NCI-H128 (cell line): Measurements from ENCODE around the gene VPS54.
"Not testable (repeated sequence)": the region's sequence is repeated elsewhere in the genome, so short reads cannot be mapped to it uniquely, and the experiment has no call there.

ENCODE experiments used
- DNase-seq: peaks from one replicate; lab custom pipeline; 2025; ENCODE audit not compliant: unreplicated experiment; lab: John Stamatoyannopoulos, UW

Gene VPS54

DNA sequence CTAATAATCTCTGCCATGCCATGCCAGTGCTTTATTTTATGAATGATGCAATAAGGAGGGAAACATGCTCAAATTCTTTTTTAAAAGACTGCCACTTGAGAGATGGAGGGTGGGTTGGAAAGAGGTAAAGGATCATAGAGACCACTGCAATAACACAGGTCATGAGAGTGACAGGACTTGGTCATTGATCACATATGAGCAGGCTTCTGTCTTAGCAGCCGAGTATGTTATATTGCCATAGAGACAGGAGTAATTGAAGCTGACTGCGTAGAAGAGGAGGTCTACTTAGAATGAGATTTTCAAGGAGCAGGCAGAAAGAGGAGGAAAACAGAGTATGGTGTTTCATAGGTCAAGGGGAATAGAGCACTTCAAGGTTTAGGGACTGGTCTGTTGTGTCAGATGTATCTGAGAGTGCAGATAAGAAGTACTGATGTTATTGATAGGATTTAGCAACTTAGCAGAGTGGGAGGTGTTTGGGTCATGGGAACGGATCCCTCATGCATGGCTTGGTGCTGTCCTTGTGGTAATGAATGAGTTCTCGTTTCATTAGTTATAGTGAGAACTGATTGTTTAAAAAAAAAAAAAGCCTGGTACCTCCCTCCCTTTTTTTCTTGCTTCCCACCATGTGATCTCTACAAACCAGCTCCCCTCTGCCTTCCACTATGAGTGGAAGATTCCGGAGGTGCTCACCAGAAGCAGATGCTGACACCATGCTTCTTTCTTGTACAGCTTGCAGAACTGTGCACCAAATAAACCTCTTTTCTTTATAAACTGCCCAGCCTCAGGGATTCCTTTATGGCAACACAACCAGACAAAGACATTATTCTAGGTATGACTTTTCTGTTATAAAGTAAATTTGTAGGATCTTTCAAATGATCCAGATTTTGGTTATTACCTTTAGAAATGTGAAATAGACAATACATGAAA, 144.8 kb downstream of the VPS54 start:
- no peak for DNase-seq

- DNase-seq, result no peak
Observed at GRCh38 chr2:63872571-63873328, 146.5 kb downstream of the VPS54 start.

DNA sequence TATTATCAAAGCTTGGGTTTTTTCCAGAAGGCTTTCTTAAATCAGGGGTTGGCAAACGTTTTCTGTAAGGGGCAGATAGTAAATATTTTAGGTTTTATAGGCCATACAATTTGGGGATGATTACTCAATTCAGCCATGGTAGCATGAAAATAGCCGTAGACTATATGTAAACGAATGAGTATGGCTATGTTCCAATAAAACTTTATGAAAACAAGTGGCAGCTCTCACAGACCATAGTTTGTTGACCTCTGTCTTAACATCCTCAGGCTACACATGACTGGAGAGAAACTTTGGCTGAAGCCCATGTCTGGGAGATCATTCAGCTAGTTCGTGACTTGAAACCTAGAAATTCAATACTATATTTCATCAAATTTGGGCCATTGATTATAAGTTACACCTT, 147.4 kb downstream of the VPS54 start:
- no peak for DNase-seq

- DNase-seq, result no peak
Observed at GRCh38 chr2:63870679-63871078, 148.5 kb downstream of the VPS54 start.

- DNase-seq, result no peak
Observed at GRCh38 chr2:63866009-63866709, 153.1 kb downstream of the VPS54 start.

DNA sequence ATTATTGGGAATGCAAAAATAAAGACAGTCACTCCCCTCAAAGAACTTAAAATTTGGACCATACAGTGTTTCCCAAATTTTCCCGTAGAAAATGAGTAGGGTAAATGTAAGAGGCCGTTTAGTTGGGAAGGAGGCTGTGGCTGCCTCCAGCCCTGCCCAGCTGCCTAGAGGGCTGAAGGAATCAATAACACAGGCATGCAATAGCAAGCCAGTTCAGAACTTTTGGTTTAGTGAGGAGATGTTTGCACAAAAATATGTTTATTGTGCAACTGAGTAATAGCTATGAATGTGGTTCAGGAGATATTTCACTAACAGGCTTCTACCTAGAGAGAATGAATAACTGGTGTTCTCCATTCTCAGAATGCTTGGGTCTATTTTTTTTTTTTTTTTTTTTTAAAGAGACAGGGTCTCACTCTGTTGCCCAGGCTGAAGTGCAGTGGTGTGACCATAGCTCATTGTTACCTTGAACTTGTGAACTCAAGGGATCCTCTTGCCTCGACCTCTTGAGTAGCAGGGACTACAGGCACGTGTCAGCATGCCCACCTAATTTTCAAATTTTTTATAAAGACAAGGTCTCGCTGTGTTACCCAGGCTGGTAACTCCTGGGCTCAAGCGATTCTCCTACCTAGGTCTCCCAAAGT, 153.9 kb downstream of the VPS54 start:
- no peak for DNase-seq

GRCh38 chr2:63863707-63864106, 155.5 kb downstream of the VPS54 start:
- DNase-seq, result no peak

DNA sequence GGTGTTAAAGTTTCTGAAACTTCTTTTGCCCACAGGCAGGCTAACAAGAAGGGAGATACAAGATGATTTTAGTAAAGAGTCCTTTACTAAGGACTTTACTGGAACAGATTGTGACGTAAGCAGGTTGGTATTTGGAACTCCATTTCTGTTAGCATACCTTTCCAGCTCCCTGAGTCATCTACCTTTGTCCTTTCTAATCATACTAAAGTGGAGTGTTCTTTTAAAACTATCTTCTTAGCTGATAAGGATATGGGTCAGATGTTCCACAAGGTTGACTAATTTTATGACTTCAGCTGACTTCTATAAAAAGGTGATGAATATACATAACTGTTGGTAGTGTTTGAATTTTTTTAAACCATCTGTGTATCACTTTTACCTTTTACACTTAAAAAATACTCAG, 156.4 kb downstream of the VPS54 start:
- DNase-seq, result no peak

DNA sequence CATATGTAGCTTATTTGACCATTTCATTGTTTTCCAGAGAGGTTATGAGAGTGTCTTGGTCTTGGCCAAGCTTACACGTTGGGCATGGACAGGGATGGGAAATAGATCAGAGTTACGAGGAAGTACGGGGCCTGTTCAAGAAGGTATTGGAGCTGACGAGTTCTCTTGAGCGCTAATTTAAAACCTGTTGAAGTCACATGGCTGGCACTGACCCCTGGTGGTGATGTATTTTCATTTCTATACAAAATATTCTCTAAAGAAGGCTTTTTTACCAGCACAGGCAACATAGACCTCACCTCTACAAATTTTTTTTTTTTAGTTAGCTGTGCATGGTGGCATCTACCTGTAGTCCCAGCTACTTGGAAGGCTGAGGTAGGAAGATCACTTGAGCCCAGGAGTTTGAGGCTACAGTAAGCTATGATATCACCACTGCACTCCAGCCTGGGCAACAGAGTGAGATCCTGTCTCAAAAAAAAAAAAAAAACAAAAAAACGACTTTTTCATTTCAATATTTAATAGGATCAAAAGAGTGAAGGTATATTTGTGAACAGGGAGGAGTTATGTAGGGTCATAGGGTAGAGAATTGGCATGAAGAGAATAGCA, 157.9 kb downstream of the VPS54 start:
- DNase-seq, result no peak

DNA sequence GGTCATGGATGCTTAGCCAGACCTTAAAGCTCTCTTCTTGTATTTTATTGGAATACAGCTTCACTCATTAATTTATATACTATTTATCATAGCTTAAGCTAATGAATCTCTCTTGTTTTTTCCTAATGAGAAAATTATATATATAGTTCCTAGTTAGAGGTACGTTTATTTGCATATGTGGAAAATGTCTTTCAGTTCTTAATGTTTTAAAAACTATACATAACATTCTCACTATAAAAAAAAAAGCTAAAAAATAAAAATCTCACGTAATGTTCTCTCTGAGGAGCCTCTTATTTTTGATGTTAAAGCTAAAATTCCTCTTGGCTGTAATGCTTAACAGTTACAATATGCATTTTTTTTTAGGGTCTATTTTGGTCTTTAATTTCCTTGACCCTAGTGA, 160.9 kb downstream of the VPS54 start:
- no peak for DNase-seq

- DNase-seq, result no peak
Observed at GRCh38 chr2:63856303-63856603, 163.0 kb downstream of the VPS54 start.

GRCh38 chr2:63855418-63856302, 163.6 kb downstream of the VPS54 start:
- no peak for DNase-seq

GRCh38 chr2:63853527-63854310, 165.5 kb downstream of the VPS54 start:
- DNase-seq, result no peak

DNA sequence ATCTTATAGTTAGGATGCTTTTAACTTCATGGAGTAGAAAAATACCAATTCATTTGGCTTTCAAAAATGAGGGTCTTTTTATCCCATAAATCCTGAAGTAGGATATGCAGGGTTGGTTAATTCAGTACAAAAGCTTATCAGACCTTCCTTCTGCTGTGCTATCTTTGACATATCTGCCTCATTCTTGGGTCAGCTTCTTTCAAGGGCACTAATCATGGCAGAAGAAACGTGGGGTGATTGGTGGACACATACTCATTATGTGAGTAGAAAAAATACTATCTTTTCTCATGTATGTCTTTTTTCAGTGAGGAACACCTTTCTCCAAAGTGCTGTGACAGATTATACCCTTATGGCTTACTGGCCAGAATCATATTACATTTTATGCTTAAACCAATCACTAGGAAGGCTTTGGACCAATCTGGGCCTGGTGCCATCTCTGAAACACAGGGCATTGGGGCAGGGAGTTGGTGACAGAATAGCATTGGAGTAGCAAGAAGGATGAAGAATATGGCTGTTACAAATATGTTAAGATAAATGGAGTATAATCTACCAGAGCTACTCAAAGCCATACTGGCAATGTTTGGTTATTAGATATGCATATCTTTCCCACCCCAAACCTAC, 167.4 kb downstream of the VPS54 start:
- no peak for DNase-seq

GRCh38 chr2:63850649-63851048, 168.6 kb downstream of the VPS54 start:
- DNase-seq, result no peak

- DNase-seq, result no peak
Observed at GRCh38 chr2:63850204-63850571, 169.0 kb downstream of the VPS54 start.

- no peak for DNase-seq
Observed at GRCh38 chr2:63849381-63850203, 169.6 kb downstream of the VPS54 start.

GRCh38 chr2:63847571-63847970, 171.7 kb downstream of the VPS54 start:
- DNase-seq, result not testable (repeated sequence)
